Loucy (cell line): Measurements from ENCODE around the gene FNTB.

Experiments
- H2AFZ ChIP-seq: fragments of 200-600 bp; sonication (generic); 2 replicates; pipeline ENCODE4 v1.6.0; 2016; ENCODE audit warnings: antibody characterized with exemption, mild to moderate bottlenecking, low read length, moderate library complexity
- H3F3A ChIP-seq: fragments of 200-600 bp; 2 replicates; pipeline ENCODE4 v1.6.0; 2016; ENCODE audit warnings: antibody characterized with exemption, low read depth, mild to moderate bottlenecking
- H3K27me3 ChIP-seq: fragments of 200-600 bp; sonication (generic); 2 replicates; pipeline ENCODE4 v1.6.1; 2014; ENCODE audit warnings: low read length, mild to moderate bottlenecking; ENCODE audit not compliant: insufficient read depth, poor library complexity, severe bottlenecking
- H3K36me3 ChIP-seq: fragments of 200-600 bp; sonication (generic); 2 replicates; pipeline ENCODE4 v1.6.1; 2016; ENCODE audit warnings: low read length; ENCODE audit not compliant: insufficient read depth
- H3K4me1 ChIP-seq: fragments of 200-600 bp; sonication (generic); 2 replicates; pipeline ENCODE4 v1.5.1; 2014; ENCODE audit warnings: low read length, mild to moderate bottlenecking; ENCODE audit not compliant: insufficient read depth, poor library complexity, severe bottlenecking
- H3K4me2 ChIP-seq: fragments of 200-600 bp; sonication (generic); 2 replicates; pipeline ENCODE4 v1.6.0; 2014; ENCODE audit warnings: antibody characterized with exemption, low read length, low read depth, mild to moderate bottlenecking; ENCODE audit not compliant: poor library complexity, severe bottlenecking
- H3K4me3 ChIP-seq: fragments of 200-600 bp; sonication (generic); 2 replicates; pipeline ENCODE4 v1.5.1; 2014; ENCODE audit warnings: low read length, mild to moderate bottlenecking, mixed read lengths; ENCODE audit not compliant: poor library complexity, severe bottlenecking
- H3K79me2 ChIP-seq: fragments of 200-600 bp; sonication (generic); 2 replicates; pipeline ENCODE4 v1.6.1; 2014; ENCODE audit warnings: low read length; ENCODE audit not compliant: insufficient read depth
- H3K9ac ChIP-seq: fragments of 200-600 bp; sonication (generic); 2 replicates; pipeline ENCODE4 v1.6.0; 2014; ENCODE audit warnings: mild to moderate bottlenecking, low read depth, low read length, moderate library complexity; ENCODE audit not compliant: poor library complexity, severe bottlenecking
- H3K9me2 ChIP-seq: fragments of 200-600 bp; sonication (generic); replicated peaks from 2 replicates; pipeline ENCODE4 v1.6.1; 2016; ENCODE audit warnings: low read depth, low read length, mixed read lengths
- H3K9me3 ChIP-seq: fragments of 200-600 bp; sonication (generic); 2 replicates; pipeline ENCODE4 v1.6.1; 2014; ENCODE audit warnings: mild to moderate bottlenecking, antibody characterized with exemption, low read length, low read depth; ENCODE audit not compliant: insufficient read depth
- H4K20me1 ChIP-seq: fragments of 200-600 bp; sonication (generic); 2 replicates; pipeline ENCODE4 v1.6.0; 2014; ENCODE audit warnings: antibody characterized with exemption, low read length, mild to moderate bottlenecking; ENCODE audit not compliant: insufficient read depth, poor library complexity, severe bottlenecking
- CTCF ChIP-seq: fragments of 200-600 bp; sonication (generic); conservative IDR thresholded peaks from 2 replicates; pipeline ENCODE4 v1.5.1; 2014; ENCODE audit warnings: mild to moderate bottlenecking, antibody characterized with exemption, low read length
- EZH2phosphoT487 ChIP-seq: fragments of 200-600 bp; IDR thresholded peaks from 2 replicates; pipeline ENCODE4 v1.6.1; 2018; ENCODE audit warnings: antibody characterized with exemption, mild to moderate bottlenecking, moderate library complexity, borderline replicate concordance

Gene FNTB

GRCh38 chr14:64990939-64991338 is 4.2 kb downstream of the FNTB start:
- Histone ChIP-seq H3K79me2 (peaks cover 83% of the 10 kb centered on the region), H4K20me1 (peaks cover 7% of the 10 kb centered on the region), H3K9me3 (no peaks in the 10 kb centered on the region), H2AFZ (no peak overlapping the region), H3K36me3 (no peaks in the 10 kb centered on the region), H3K9ac (peak overlapping the region; percentile 8), H3K4me3 (peak overlapping the region; percentile 80), H3K9me2 (no peaks in the 10 kb centered on the region), H3K27me3 (no peaks in the 10 kb centered on the region), H3F3A (peaks cover 5% of the 10 kb centered on the region; the same call in 1 of the 2 replicates), H3K4me1 (peaks cover 64% of the 10 kb centered on the region), H3K4me2 (peak overlapping the region; percentile 86)
- TF ChIP-seq CTCF (no peak), EZH2phosphoT487 (no peak)

GRCh38 chr14:64992328-64992885 is 5.7 kb downstream of the FNTB start:
- Histone ChIP-seq H3K9me3 (no peaks in the 10 kb centered on the region), H3K4me1 (peaks cover 72% of the 10 kb centered on the region), H3K9me2 (no peaks in the 10 kb centered on the region), H3K27me3 (no peaks in the 10 kb centered on the region), H3K79me2 (peaks cover 94% of the 10 kb centered on the region), H3F3A (peaks cover 5% of the 10 kb centered on the region; the same call in 1 of the 2 replicates), H3K4me3 (peak overlapping the region; percentile 12), H2AFZ (no peak overlapping the region), H3K4me2 (peak overlapping the region; percentile 86), H4K20me1 (peaks cover 13% of the 10 kb centered on the region), H3K9ac (no peak overlapping the region), H3K36me3 (no peaks in the 10 kb centered on the region)
- TF ChIP-seq CTCF (no peak), EZH2phosphoT487 (no peak)

GRCh38 chr14:64993266-64993930 is 6.7 kb downstream of the FNTB start:
- H3K4me3 ChIP-seq: peak overlapping the region; percentile 12
- H3K79me2 ChIP-seq: peaks cover 94% of the 10 kb centered on the region
- no peak overlapping the region for H3K9ac ChIP-seq
- H3K9me2 ChIP-seq: no peaks in the 10 kb centered on the region
- TF ChIP-seq CTCF (no peak), EZH2phosphoT487 (no peak)
- H3K4me2 ChIP-seq: peak overlapping the region; percentile 86
- H3K4me1 ChIP-seq: peaks cover 68% of the 10 kb centered on the region
- peaks cover 16% of the 10 kb centered on the region for H4K20me1 ChIP-seq
- peaks cover 5% of the 10 kb centered on the region; the same call in 1 of the 2 replicates for H3F3A ChIP-seq
- no peak overlapping the region for H2AFZ ChIP-seq
- H3K9me3 ChIP-seq: no peaks in the 10 kb centered on the region
- no peaks in the 10 kb centered on the region for H3K27me3 ChIP-seq
- no peaks in the 10 kb centered on the region for H3K36me3 ChIP-seq
